Neural progenitor cell (in vitro differentiated cells): Measurements from ENCODE around the gene FGFR3. TPM values are rescaled to one million over a fixed set of nuclear protein-coding genes. Genes with fewer than 3 reads are reported as not detected.
A peak's percentile ranks its signal among the peaks of the same experiment; 100 is the strongest.

Source experiments
- DNase-seq: peaks from one replicate; pipeline ENCODE4 v3.0.0-alpha.2; 2016; ENCODE audit warnings: low spot score
- H2AFZ ChIP-seq: fragments of 200-600 bp; sonication (generic); replicated peaks from 2 replicates; pipeline ENCODE4 v1.6.1; 2016; ENCODE audit warnings: antibody characterized with exemption
- H3F3A ChIP-seq: fragments of 200-600 bp; sonication (generic); 2 replicates; pipeline ENCODE4 v1.6.1; 2016; ENCODE audit warnings: antibody characterized with exemption, low read depth
- H3K27ac ChIP-seq: fragments of 200-600 bp; sonication (generic); 2 replicates; pipeline ENCODE4 v1.5.1; 2016; ENCODE audit warnings: mild to moderate bottlenecking
- H3K27me3 ChIP-seq: fragments of 200-600 bp; sonication (generic); 2 replicates; pipeline ENCODE4 v1.6.1; 2016; ENCODE audit warnings: mild to moderate bottlenecking, moderate library complexity
- H3K36me3 ChIP-seq: fragments of 200-600 bp; sonication (generic); 2 replicates; pipeline ENCODE4 v1.5.1; 2016
- H3K4me1 ChIP-seq: fragments of 200-600 bp; sonication (generic); 2 replicates; pipeline ENCODE4 v1.6.1; 2016; ENCODE audit warnings: mixed run types
- H3K4me2 ChIP-seq: fragments of 200-600 bp; sonication (generic); 2 replicates; pipeline ENCODE4 v1.6.1; 2016
- H3K4me3 ChIP-seq: fragments of 200-600 bp; sonication (generic); 2 replicates; pipeline ENCODE4 v1.5.1; 2016
- H3K79me2 ChIP-seq: fragments of 200-600 bp; sonication (generic); 2 replicates; pipeline ENCODE4 v1.6.1; 2016; ENCODE audit warnings: low read depth
- H3K9ac ChIP-seq: fragments of 200-600 bp; sonication (generic); 2 replicates; pipeline ENCODE4 v1.6.1; 2016
- H3K9me3 ChIP-seq: fragments of 200-600 bp; sonication (generic); 2 replicates; pipeline ENCODE4 v1.5.1; 2016; ENCODE audit warnings: low read depth
- H4K20me1 ChIP-seq: fragments of 200-600 bp; sonication (generic); 2 replicates; pipeline ENCODE4 v1.6.1; 2016; ENCODE audit warnings: low read depth
- H3K27ac Mint-ChIP-seq: 3 replicates; pipeline ENCODE4 v1.8.0; 2021; ENCODE audit warnings: mixed read lengths
- H3K27me3 Mint-ChIP-seq: 2 replicates; pipeline ENCODE4 v1.8.0; 2022; ENCODE audit warnings: low read depth, mild to moderate bottlenecking, inconsistent platforms, moderate library complexity, mixed read lengths; ENCODE audit not compliant: insufficient read depth
- H3K36me3 Mint-ChIP-seq: 3 replicates; pipeline ENCODE4 v1.8.0; 2021; ENCODE audit warnings: mixed read lengths
- H3K4me1 Mint-ChIP-seq: 3 replicates; pipeline ENCODE4 v1.8.0; 2021; ENCODE audit warnings: mixed read lengths
- H3K4me3 Mint-ChIP-seq: 3 replicates; pipeline ENCODE4 v1.8.0; 2021; ENCODE audit warnings: mild to moderate bottlenecking, moderate library complexity, mixed read lengths
- H3K9me3 Mint-ChIP-seq: 3 replicates; pipeline ENCODE4 v1.8.0; 2020; ENCODE audit warnings: mixed read lengths
- EZH2 ChIP-seq: fragments of 200-600 bp; sonication (generic); IDR thresholded peaks from 2 replicates; pipeline ENCODE4 v1.6.1; 2017; ENCODE audit warnings: antibody characterized with exemption, mild to moderate bottlenecking, moderate library complexity
- EZH2phosphoT487 ChIP-seq: fragments of 200-600 bp; sonication (generic); IDR thresholded peaks from 2 replicates; pipeline ENCODE4 v1.6.1; 2017; ENCODE audit warnings: antibody characterized with exemption
- total RNA-seq: library from RNA; depleted of rRNA; stranded (reverse); fragments of >200 nt; gene quantifications from 2 replicates; pipeline ENCODE4 v1.2.3, GENCODE V29; 2015; ENCODE audit warnings: low replicate concordance
- TF ChIP-seq, protein P1 (sequence below): fragments of 200-600 bp; sonication (generic); IDR thresholded peaks from 2 replicates; pipeline ENCODE4 v1.5.1; 2017; ENCODE audit warnings: antibody characterized with exemption, mild to moderate bottlenecking

The FGFR3 gene
- total RNA-seq, 1 donor from 2014 or later = 4.8 TPM

DNA sequence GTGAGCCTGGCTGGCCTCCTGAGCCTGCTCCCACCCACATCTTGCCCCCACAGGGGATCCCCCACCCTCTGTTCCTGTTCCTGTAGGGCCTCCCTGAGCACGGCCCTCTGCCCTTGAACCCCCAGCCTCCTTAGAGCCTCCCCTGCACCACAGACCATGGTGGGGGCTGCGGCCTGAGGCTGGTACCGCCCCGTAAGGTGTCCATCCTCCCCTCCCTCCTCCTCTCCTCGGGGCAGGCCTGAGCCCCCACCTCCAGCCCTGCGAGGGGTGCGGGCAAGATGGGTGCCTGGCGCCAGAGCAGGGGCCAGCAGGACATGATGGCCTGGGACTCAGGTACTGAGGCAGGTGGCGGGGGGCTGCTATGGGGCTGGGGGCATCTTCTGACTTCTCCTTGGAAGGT lies 28.4 kb upstream of the FGFR3 start:
- no peak for DNase-seq
- no peaks in the 10 kb centered on the region for H3K79me2 ChIP-seq
- Mint-ChIP-seq H3K4me3 (no peak overlapping the region), H3K9me3 (no peaks in the 10 kb centered on the region), H3K36me3 (no peaks in the 10 kb centered on the region), H3K27ac (no peak overlapping the region), H3K27me3 (peaks cover 15% of the 10 kb centered on the region), H3K4me1 (peaks cover 19% of the 10 kb centered on the region)
- H4K20me1 ChIP-seq = peaks cover 36% of the 10 kb centered on the region
- no peak overlapping the region for H3K4me3 ChIP-seq
- no peak overlapping the region for H3K27ac ChIP-seq
- no peaks in the 10 kb centered on the region for H3K9me3 ChIP-seq
- H3K9ac ChIP-seq = no peak overlapping the region
- TF ChIP-seq EZH2phosphoT487 = no peak
- no peak for TF ChIP-seq EZH2
- TF ChIP-seq, protein P1, sequence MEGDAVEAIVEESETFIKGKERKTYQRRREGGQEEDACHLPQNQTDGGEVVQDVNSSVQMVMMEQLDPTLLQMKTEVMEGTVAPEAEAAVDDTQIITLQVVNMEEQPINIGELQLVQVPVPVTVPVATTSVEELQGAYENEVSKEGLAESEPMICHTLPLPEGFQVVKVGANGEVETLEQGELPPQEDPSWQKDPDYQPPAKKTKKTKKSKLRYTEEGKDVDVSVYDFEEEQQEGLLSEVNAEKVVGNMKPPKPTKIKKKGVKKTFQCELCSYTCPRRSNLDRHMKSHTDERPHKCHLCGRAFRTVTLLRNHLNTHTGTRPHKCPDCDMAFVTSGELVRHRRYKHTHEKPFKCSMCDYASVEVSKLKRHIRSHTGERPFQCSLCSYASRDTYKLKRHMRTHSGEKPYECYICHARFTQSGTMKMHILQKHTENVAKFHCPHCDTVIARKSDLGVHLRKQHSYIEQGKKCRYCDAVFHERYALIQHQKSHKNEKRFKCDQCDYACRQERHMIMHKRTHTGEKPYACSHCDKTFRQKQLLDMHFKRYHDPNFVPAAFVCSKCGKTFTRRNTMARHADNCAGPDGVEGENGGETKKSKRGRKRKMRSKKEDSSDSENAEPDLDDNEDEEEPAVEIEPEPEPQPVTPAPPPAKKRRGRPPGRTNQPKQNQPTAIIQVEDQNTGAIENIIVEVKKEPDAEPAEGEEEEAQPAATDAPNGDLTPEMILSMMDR = no peak
- peaks cover 38% of the 10 kb centered on the region for H3F3A ChIP-seq
- H2AFZ ChIP-seq = no peak overlapping the region
- H3K4me1 ChIP-seq = peaks cover 52% of the 10 kb centered on the region
- no peaks in the 10 kb centered on the region for H3K36me3 ChIP-seq
- H3K27me3 ChIP-seq = peaks cover 45% of the 10 kb centered on the region
- H3K4me2 ChIP-seq = no peak overlapping the region

DNA sequence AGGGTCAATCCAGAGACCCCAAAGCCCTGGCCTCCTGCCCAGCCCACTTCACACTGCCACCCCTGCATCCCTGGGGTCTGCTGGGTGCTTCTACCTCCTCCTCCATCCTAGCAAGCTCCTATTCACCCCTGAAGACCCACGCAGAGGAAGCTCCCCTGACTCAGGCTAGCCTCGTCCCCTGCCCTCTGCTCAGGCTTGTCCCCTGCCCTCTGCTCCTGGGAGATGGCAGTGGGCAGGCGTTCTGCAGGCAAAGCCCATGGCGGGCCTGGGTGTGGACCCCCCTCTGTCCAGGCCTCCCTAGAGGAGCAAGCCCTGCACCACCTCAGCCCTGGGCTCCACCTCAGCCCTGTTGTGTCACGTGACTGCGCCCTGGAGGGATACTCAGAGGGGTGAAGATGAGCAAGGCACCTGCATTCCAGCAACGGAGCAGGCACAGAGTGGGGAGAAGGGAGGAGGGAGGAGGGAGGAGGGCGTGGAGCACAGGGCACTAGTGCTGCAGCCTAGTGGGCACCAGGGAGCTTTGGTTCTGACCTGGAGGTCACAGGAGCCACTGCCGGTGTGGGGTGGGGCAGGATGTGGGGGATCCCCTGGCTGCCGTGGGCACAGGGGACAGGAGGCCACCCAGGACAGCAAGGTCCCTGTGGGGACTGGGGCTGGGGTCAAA lies 27.6 kb upstream of the FGFR3 start:
- H3K4me1 ChIP-seq = peaks cover 51% of the 10 kb centered on the region
- H3K4me3 ChIP-seq = no peak overlapping the region
- H3K27ac ChIP-seq = no peak overlapping the region
- no peak overlapping the region for H2AFZ ChIP-seq
- Mint-ChIP-seq H3K4me1 (peaks cover 14% of the 10 kb centered on the region), H3K9me3 (no peaks in the 10 kb centered on the region), H3K4me3 (no peak overlapping the region), H3K36me3 (no peaks in the 10 kb centered on the region), H3K27me3 (peaks cover 15% of the 10 kb centered on the region), H3K27ac (no peak overlapping the region)
- H3K9ac ChIP-seq = no peak overlapping the region
- TF ChIP-seq EZH2 (no peak), EZH2phosphoT487 (no peak)
- TF ChIP-seq, protein P1 = no peak
- peaks cover 32% of the 10 kb centered on the region for H3F3A ChIP-seq
- no peak overlapping the region for H3K4me2 ChIP-seq
- peaks cover 49% of the 10 kb centered on the region for H3K27me3 ChIP-seq
- H4K20me1 ChIP-seq = peaks cover 44% of the 10 kb centered on the region
- no peaks in the 10 kb centered on the region for H3K79me2 ChIP-seq
- H3K9me3 ChIP-seq = no peaks in the 10 kb centered on the region
- H3K36me3 ChIP-seq = no peaks in the 10 kb centered on the region
- DNase-seq = peak; percentile 41

DNA sequence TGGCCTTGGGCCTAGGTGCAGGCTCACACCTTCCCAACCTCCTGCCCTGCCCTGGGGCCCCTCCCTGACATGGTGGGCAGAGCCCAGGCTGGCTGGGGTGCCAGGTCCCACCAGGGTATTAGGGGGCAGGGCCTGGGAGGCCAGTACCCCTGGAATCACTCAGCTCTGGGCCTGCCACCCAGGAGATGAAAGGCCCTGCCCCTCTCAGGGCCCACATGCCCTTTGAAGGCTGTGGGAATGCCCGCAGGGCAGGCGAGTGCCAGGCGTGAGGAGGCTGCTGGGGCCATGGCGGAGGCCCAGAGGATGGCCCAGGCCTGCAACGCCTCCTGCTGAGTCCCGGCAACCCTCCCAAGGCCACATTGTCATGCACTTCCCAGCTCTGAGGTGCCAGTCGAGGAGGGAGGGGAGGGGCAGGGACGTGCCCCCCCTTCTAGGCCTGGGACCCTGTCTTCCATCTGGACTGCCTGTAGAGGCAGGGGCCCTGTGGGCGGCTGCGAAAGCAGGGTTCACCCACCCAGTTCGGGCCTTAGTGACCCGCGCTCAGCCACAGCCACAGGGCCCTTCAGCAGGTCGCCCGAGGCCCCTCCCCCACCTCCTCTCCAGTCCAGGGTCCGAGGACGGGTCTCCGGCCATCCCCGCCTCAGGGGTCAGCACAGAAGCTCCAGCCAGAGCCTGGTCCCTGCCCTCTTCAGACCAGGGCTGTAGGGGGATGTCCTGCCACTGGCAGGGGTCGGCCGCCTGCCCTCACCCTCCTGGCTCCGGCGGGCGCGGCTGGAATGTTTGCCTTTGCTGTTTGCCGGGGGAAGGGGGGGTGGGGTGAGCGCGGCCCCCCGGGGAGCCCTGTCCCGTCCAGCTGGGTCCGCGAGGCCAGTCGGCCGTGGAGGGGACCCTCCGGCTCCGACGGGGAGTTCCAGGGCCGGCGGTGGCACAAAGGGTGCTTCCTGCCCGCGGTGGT lies 26.7 kb upstream of the FGFR3 start:
- H3K4me1 Mint-ChIP-seq = peaks cover 21% of the 10 kb centered on the region
- H3K9me3 Mint-ChIP-seq = no peaks in the 10 kb centered on the region
- Histone ChIP-seq H3K27me3 (peaks cover 49% of the 10 kb centered on the region), H3K27ac (no peak overlapping the region), H3K9me3 (no peaks in the 10 kb centered on the region), H3K4me1 (peaks cover 54% of the 10 kb centered on the region), H3F3A (peaks cover 32% of the 10 kb centered on the region), H3K79me2 (no peaks in the 10 kb centered on the region), H3K9ac (no peak overlapping the region), H3K4me3 (peak overlapping the region; percentile 28), H2AFZ (no peak overlapping the region), H4K20me1 (peaks cover 53% of the 10 kb centered on the region), H3K36me3 (no peaks in the 10 kb centered on the region), H3K4me2 (peak overlapping the region; percentile 70)
- DNase-seq = peak; percentile 74
- no peak overlapping the region for H3K4me3 Mint-ChIP-seq
- H3K27ac Mint-ChIP-seq = no peak overlapping the region
- TF ChIP-seq, protein P1 = no peak
- TF ChIP-seq EZH2 (no peak), EZH2phosphoT487 (no peak)
- H3K36me3 Mint-ChIP-seq = no peaks in the 10 kb centered on the region
- peaks cover 15% of the 10 kb centered on the region for H3K27me3 Mint-ChIP-seq
